ENCODE data around the gene GARNL3. TPM values are rescaled to one million over a fixed set of nuclear protein-coding genes. Genes with fewer than 3 reads are reported as not detected.
A peak's percentile ranks its signal among the peaks of the same experiment; 100 is the strongest.

GARNL3 gene
- total RNA-seq, 1 experiment from 2014 or later = 11.5 TPM

- TF ChIP-seq SIN3A (IDR thresholded peaks at IDR 0.05; ENCODE audit: borderline replicate concordance, insufficient read depth, low read depth, low read length) = no peak
These were observed 131.1 kb downstream of the GARNL3 start (continued) for GRCh38 chr9:127395497-127396252.

GRCh38 chr9:127396253-127396807 is 131.8 kb downstream of the GARNL3 start:
- H3K4me3 ChIP-seq (ENCODE audit: low read depth in 2 of 2, low read length in 2 of 2) = peak overlapping the region; percentile 64 to 76
- peak overlapping the region; percentile 86 for H3K27ac ChIP-seq (ENCODE audit: low read length)
- ChIA-PET POLR2A (interaction anchor here (0.6 kb wide), 1 partner anchor 35 kb away, joined by 6 read pairs; no protein-coding TSS in a partner anchor), CTCF (interaction anchor here (0.9 to 1.0 kb wide), 2 partner anchors 169 to 431 kb away, joined by 3 to 4 read pairs; no protein-coding TSS in a partner anchor)
- intact Hi-C loops (cut with micrococcal nuclease; ENCODE audit: unreplicated experiment) = no loop called here
- ATAC-seq (peak; percentile 47; the same call in 1 of the 2 replicates), DNase-seq (ENCODE audit: low read depth, low spot score) (no peak)
- no peaks in the 10 kb centered on the region for H3K27me3 ChIP-seq (ENCODE audit: control insufficient read depth, insufficient read depth, low read length)
- no TSS peak for BruUV-seq (replicated peaks)
- in situ Hi-C loops (cut with HindIII; ENCODE audit: low pct_unique_long_range_greater_than_20kb, low sequenced_read_pairs) = no loop called here
- no peaks in the 10 kb centered on the region; the same call in 1 of the 2 replicates for H3K36me3 ChIP-seq (ENCODE audit: control insufficient read depth, insufficient read depth, low read length)
- H3K4me1 ChIP-seq (ENCODE audit: control insufficient read depth, insufficient read depth, low read length) = peaks cover 16% of the 10 kb centered on the region
- TF ChIP-seq SIN3A (IDR thresholded peaks at IDR 0.05; ENCODE audit: borderline replicate concordance, insufficient read depth, low read depth, low read length) (0 out of 2 replicates have a peak, but pooled peaks have one; percentile 63), TCF7L2 (IDR thresholded peaks at IDR 0.05; ENCODE audit: low read depth, low read length) (no peak)
- H3K9me3 ChIP-seq (ENCODE audit: control insufficient read depth, insufficient read depth, low read depth, low read length) = no peaks in the 10 kb centered on the region

GRCh38 chr9:127396808-127397645 is 132.5 kb downstream of the GARNL3 start, which contains the start of gene SLC2A8:
SLC2A8 (plus strand) TSS chr9:127397169; CDS start chr9:127397231, 62 bp downstream.
- in situ Hi-C loops (cut with HindIII; ENCODE audit: low pct_unique_long_range_greater_than_20kb, low sequenced_read_pairs) = no loop called here

GRCh38 chr9:127397646-127398274 is 133.2 kb downstream of the GARNL3 start:
- POLR2A ChIA-PET = interaction anchor here (0.6 to 0.8 kb wide), 2 partner anchors 10 to 86 kb away, joined by 5 read pairs; no protein-coding TSS in a partner anchor
- no peaks in the 10 kb centered on the region for H3K27me3 ChIP-seq (ENCODE audit: control insufficient read depth, insufficient read depth, low read length)
- peaks cover 16% of the 10 kb centered on the region for H3K4me1 ChIP-seq (ENCODE audit: control insufficient read depth, insufficient read depth, low read length)
- intact Hi-C loops (cut with micrococcal nuclease; ENCODE audit: unreplicated experiment) = no loop called here
- no peak for DNase-seq (ENCODE audit: low read depth, low spot score)
- H3K36me3 ChIP-seq (ENCODE audit: control insufficient read depth, insufficient read depth, low read length) = no peaks in the 10 kb centered on the region; the same call in 1 of the 2 replicates
- no peaks in the 10 kb centered on the region for H3K9me3 ChIP-seq (ENCODE audit: control insufficient read depth, insufficient read depth, low read depth, low read length)
- H3K4me3 ChIP-seq (ENCODE audit: low read depth in 2 of 2, low read length in 2 of 2) = peak overlapping the region; percentile 55 to 64
- CTCF ChIA-PET = interaction anchor here (0.7 to 1.0 kb wide), 2 partner anchors 76 to 432 kb away, joined by 3 to 4 read pairs; no protein-coding TSS in a partner anchor
- TF ChIP-seq CTCF (IDR thresholded peaks at IDR 0.05) (peak; percentile 66; the same call in 1 of the 2 replicates), TCF7L2 (IDR thresholded peaks at IDR 0.05; ENCODE audit: low read depth, low read length) (no peak), SIN3A (IDR thresholded peaks at IDR 0.05; ENCODE audit: borderline replicate concordance, insufficient read depth, low read depth, low read length) (no peak), POLR2AphosphoS5 (IDR thresholded peaks at IDR 0.05; ENCODE audit: low read depth, low read length) (no peak)
- in situ Hi-C loops (cut with HindIII; ENCODE audit: low pct_unique_long_range_greater_than_20kb, low sequenced_read_pairs) = no loop called here
- BruUV-seq (replicated peaks) = no TSS peak
- H3K27ac ChIP-seq (ENCODE audit: low read length) = peak overlapping the region; percentile 63
- peak; percentile 8; the same call in 1 of the 2 replicates for ATAC-seq

More at GRCh38 chr9:127396808-127397645, 132.5 kb downstream of the GARNL3 start, which contains the start of gene SLC2A8:
- Histone ChIP-seq H3K27me3 (ENCODE audit: control insufficient read depth, insufficient read depth, low read length) (no peaks in the 10 kb centered on the region), H3K36me3 (ENCODE audit: control insufficient read depth, insufficient read depth, low read length) (no peaks in the 10 kb centered on the region; the same call in 1 of the 2 replicates), H3K4me1 (ENCODE audit: control insufficient read depth, insufficient read depth, low read length) (peaks cover 16% of the 10 kb centered on the region), H3K4me3 (ENCODE audit: low read depth in 2 of 2, low read length in 2 of 2) (peak within 1 kb of the TSS; percentile 64 to 76), H3K9me3 (ENCODE audit: control insufficient read depth, insufficient read depth, low read depth, low read length) (no peaks in the 10 kb centered on the region), H3K27ac (ENCODE audit: low read length) (peak within 1 kb of the TSS; percentile 86)
- no TSS peak for BruUV-seq (replicated peaks)
- CTCF ChIA-PET = interaction anchor here (0.7 to 1.0 kb wide), 3 partner anchors 76 to 432 kb away, joined by 3 to 4 read pairs (median 3); no protein-coding TSS in a partner anchor
- peak; percentile 80; the same call in 1 of the 2 replicates for TF ChIP-seq SIN3A (IDR thresholded peaks at IDR 0.05; ENCODE audit: borderline replicate concordance, insufficient read depth, low read depth, low read length)
- TF ChIP-seq TCF7L2 (IDR thresholded peaks at IDR 0.05; ENCODE audit: low read depth, low read length) = no peak
- POLR2A ChIA-PET = interaction anchor here (0.5 to 0.8 kb wide), 5 partner anchors 9 to 173 kb away, joined by 3 to 12 read pairs (median 5); no protein-coding TSS in a partner anchor
- peak; percentile 98 for DNase-seq (ENCODE audit: low read depth, low spot score)
- peak; percentile 96 for ATAC-seq
- intact Hi-C loops (cut with micrococcal nuclease; ENCODE audit: unreplicated experiment) = no loop called here
